HepG2 (cell line): ENCODE data around the gene PHLDB1. TPM values are rescaled to one million over a fixed set of nuclear protein-coding genes. Genes with fewer than 3 reads are reported as not detected.

Experiments used
- ATAC-seq: fragments of 200-7000 bp; cut with Tn5 transposase; 3 replicates; pipeline ENCODE4 v1.9.1; 2020; ENCODE audit warnings: mild to moderate bottlenecking, moderate library complexity
- BruUV-seq: library from RNA; stranded (reverse); fragments of 400-500 nt; replicated peaks from 2 replicates; lab custom pipeline; 2021; lab: Mats Ljungman, UMichigan
- CTCF ChIA-PET: fragments of 300-600 bp; formaldehyde crosslinking; extraction: SDS; loops from one replicate; lab custom pipeline; 2021; ENCODE audit warnings: low total read pairs, inconsistent platforms, low intra/inter-chr PET ratio; lab: Yijun Ruan, JAX
- POLR2A ChIA-PET: fragments of 350-600 bp; sonication (Branson Sonifier 250); formaldehyde crosslinking; loops from one replicate; lab custom pipeline; 2020; ENCODE audit warnings: antibody characterized with exemption, inconsistent platforms; lab: Yijun Ruan, JAX
- DNase-seq: peaks from one replicate; pipeline ENCODE4 v3.0.0-alpha.2; 2015; ENCODE audit warnings: low spot score
- FAIRE-seq: peaks from 3 replicates; lab custom pipeline; 2011; peaks lifted over from hg19 to GRCh38; lab: Jason Lieb, UNC
- H2AFZ ChIP-seq: one replicate; pipeline ENCODE4 v1.6.1; 2011; ENCODE audit warnings: low read length, inconsistent platforms
- H3K27ac ChIP-seq: fragments of 300-600 bp; 3 replicates; pipeline ENCODE4 v1.8.0; 2011; ENCODE audit warnings: mixed run types, mild to moderate bottlenecking, mixed read lengths, low read length, inconsistent platforms; ENCODE audit not compliant: insufficient read depth; ENCODE audit errors: extremely low read length
- H3K27me3 ChIP-seq, 2 experiments: fragments of 200-600 bp in 1 of 2; 2 replicates in 1 of 2; 3 replicates in 1 of 2; pipeline versions ENCODE4 v1.6.0 to v1.8.0; 2011; ENCODE audit warnings: low read length in 2 of 2, mild to moderate bottlenecking in 2 of 2, moderate library complexity in 2 of 2, inconsistent platforms in 1 of 2; ENCODE audit not compliant: insufficient read depth in 2 of 2, control insufficient read depth in 1 of 2
- H3K36me3 ChIP-seq, 2 experiments: fragments of 200-600 bp in 1 of 2; replicated peaks in 1 of 2; 2 replicates in 1 of 2; 3 replicates in 1 of 2; pipeline versions ENCODE4 v1.5.1 to v1.8.0; 2011; ENCODE audit warnings: low read length in 2 of 2, inconsistent platforms in 1 of 2; ENCODE audit not compliant: insufficient read depth in 2 of 2, control insufficient read depth in 1 of 2
- H3K4me1 ChIP-seq: 2 replicates; pipeline ENCODE4 v1.5.1; 2012; ENCODE audit warnings: low read length, inconsistent platforms; ENCODE audit not compliant: insufficient read depth
- H3K4me2 ChIP-seq: 2 replicates; pipeline ENCODE4 v1.6.0; 2011; ENCODE audit warnings: low read depth, low read length, inconsistent platforms
- H3K4me3 ChIP-seq, 3 experiments: fragments of 200-600 bp in 1 of 3; sonication (generic), shearing (Covaris generic) in 1 of 3; replicated peaks in 1 of 3; 2 replicates each; pipeline ENCODE4 v1.5.1; 2011 to 2016; ENCODE audit warnings: low read length in 3 of 3, inconsistent platforms in 2 of 3, low read depth in 2 of 3, mild to moderate bottlenecking in 2 of 3, control low read depth in 1 of 3, mixed read lengths in 1 of 3; ENCODE audit not compliant: insufficient read depth in 1 of 3
- H3K79me2 ChIP-seq: one replicate; pipeline ENCODE4 v1.6.1; 2011; ENCODE audit warnings: low read length, inconsistent platforms; ENCODE audit not compliant: insufficient read depth
- H3K9ac ChIP-seq: 2 replicates; pipeline ENCODE4 v1.6.0; 2011; ENCODE audit warnings: mild to moderate bottlenecking, low read depth, low read length, inconsistent platforms; ENCODE audit not compliant: insufficient read depth
- H3K9me3 ChIP-seq: 2 replicates; pipeline ENCODE4 v1.5.1; 2012; ENCODE audit warnings: mild to moderate bottlenecking, low read length
- H4K20me1 ChIP-seq: 2 replicates; pipeline ENCODE4 v1.6.0; 2011; ENCODE audit warnings: inconsistent platforms, mild to moderate bottlenecking, low read length, moderate library complexity; ENCODE audit not compliant: insufficient read depth
- BORCS8-MEF2B ChIP-seq: sonication (generic); formaldehyde crosslinking; IDR thresholded peaks from 2 replicates; pipeline ENCODE4 v1.8.0; 2022; ENCODE audit warnings: mild to moderate bottlenecking, missing genetic modification reagents
- GATA4 ChIP-seq: sonication (generic); IDR thresholded peaks from 2 replicates; pipeline ENCODE4 v1.6.1; 2016; ENCODE audit warnings: antibody characterized with exemption, low read depth, borderline replicate concordance
- GATAD1 ChIP-seq: IDR thresholded peaks from 2 replicates; pipeline ENCODE4 v1.6.1; 2016; ENCODE audit warnings: missing genetic modification reagents, missing compliant biosample characterization
- JDP2 ChIP-seq: sonication (generic); formaldehyde crosslinking; IDR thresholded peaks from 2 replicates; pipeline ENCODE4 v1.8.1; 2022; ENCODE audit warnings: missing genetic modification reagents, borderline replicate concordance
- KDM4B ChIP-seq: sonication (generic); formaldehyde crosslinking; IDR thresholded peaks from 2 replicates; pipeline ENCODE4 v1.4.0; 2020; ENCODE audit warnings: missing genetic modification reagents
- MYNN ChIP-seq: sonication (generic); formaldehyde crosslinking; IDR thresholded peaks from 2 replicates; pipeline ENCODE4 v1.4.0; 2020; ENCODE audit warnings: mild to moderate bottlenecking, low read depth, missing genetic modification reagents
- NCOA5 ChIP-seq: sonication (generic); formaldehyde crosslinking; IDR thresholded peaks from 2 replicates; pipeline ENCODE4 v1.4.0; 2020; ENCODE audit warnings: missing genetic modification reagents
- PAWR ChIP-seq: sonication (generic); formaldehyde crosslinking; IDR thresholded peaks from 2 replicates; pipeline ENCODE4 v1.4.0; 2020; ENCODE audit warnings: missing genetic modification reagents, mild to moderate bottlenecking, borderline replicate concordance
- PLRG1 ChIP-seq: fragments of 450-650 bp; conservative IDR thresholded peaks from 2 replicates; pipeline ENCODE4 v1.6.1; 2016
- RFX5 ChIP-seq: IDR thresholded peaks from 2 replicates; pipeline ENCODE4 v1.6.1; 2011; ENCODE audit warnings: low read depth, low read length, improper control_type of control experiment
- SOX13 ChIP-seq, 3 experiments: fragments of 450-650 bp in 1 of 3; sonication (generic) in 1 of 3; formaldehyde crosslinking in 1 of 3; IDR thresholded peaks in 2 of 3; conservative IDR thresholded peaks in 1 of 3; 2 replicates each; pipeline versions ENCODE4 v1.5.0 to v1.6.1; 2016 to 2020; ENCODE audit warnings: antibody characterized with exemption in 1 of 3, mild to moderate bottlenecking in 1 of 3, missing compliant biosample characterization in 1 of 3, missing genetic modification reagents in 1 of 3, moderate library complexity in 1 of 3
- ZNF468 ChIP-seq: sonication (generic); formaldehyde crosslinking; IDR thresholded peaks from 2 replicates; pipeline ENCODE4 v1.8.0; 2022; ENCODE audit warnings: mild to moderate bottlenecking, moderate library complexity, missing genetic modification reagents
- ZNF558 ChIP-seq: sonication (generic); formaldehyde crosslinking; IDR thresholded peaks from 2 replicates; pipeline ENCODE4 v1.9.0; 2022; ENCODE audit warnings: mild to moderate bottlenecking, missing genetic modification reagents, borderline replicate concordance
- ZNF720 ChIP-seq: sonication (generic); formaldehyde crosslinking; IDR thresholded peaks from 2 replicates; pipeline ENCODE4 v1.4.0; 2020; ENCODE audit warnings: missing genetic modification reagents
- ZNF766 ChIP-seq: sonication (generic); formaldehyde crosslinking; IDR thresholded peaks from 2 replicates; pipeline ENCODE4 v1.5.0; 2020; ENCODE audit warnings: missing genetic modification reagents, borderline replicate concordance
- WGBS: methylation state at CpG from one replicate; pipeline ENCODE4 v1.1.6; 2017; ENCODE audit warnings: low lambda C conversion rate; 5-methylcytosine and 5-hydroxymethylcytosine counted together
- in situ Hi-C: cut with HindIII; loops from 2 replicates; pipeline ENCODE4 v1.10.0; 2017; ENCODE audit warnings: low pct_unique_long_range_greater_than_20kb; ENCODE audit not compliant: extremely low pct_ligation_motif_present
- intact Hi-C: fragments of 100-400 bp; cut with micrococcal nuclease; formaldehyde crosslinking; loops from one replicate; pipeline ENCODE4 v1.10.0; 2022; ENCODE audit not compliant: unreplicated experiment
- polyA plus RNA-seq, 8 experiments: library from polyadenylated mRNA; depleted of rRNA in 3 of 8; stranded (reverse) in 7 of 8; unstranded in 1 of 8; fragments of >200 nt; fragmentation: Illumina TruSeq in 4 of 8; extraction: Trizol in 4 of 8; gene quantifications; 2 replicates each; pipeline versions ENCODE4 v1.2.1 to v1.2.3, GENCODE V29; 2011 to 2016; ENCODE audit warnings: low read depth in 4 of 8, missing spikeins in 1 of 8, mixed read lengths in 1 of 8; ENCODE audit not compliant: insufficient read depth in 1 of 8
- total RNA-seq, 5 experiments: library from RNA; depleted of rRNA; stranded (reverse); fragments of >200 nt; fragmentation: Illumina TruSeq; extraction: Trizol; gene quantifications; 2 replicates each; pipeline ENCODE4 v1.2.3, GENCODE V29; 2016; ENCODE audit warnings: low read depth in 1 of 5
- TF ChIP-seq, protein P1 (sequence below): sonication (generic); formaldehyde crosslinking; IDR thresholded peaks from 2 replicates; pipeline ENCODE4 v1.4.0; 2020; ENCODE audit warnings: missing genetic modification reagents
- TF ChIP-seq, protein P2 (sequence below): sonication (generic); formaldehyde crosslinking; IDR thresholded peaks from 2 replicates; pipeline ENCODE4 v1.4.0; 2020; ENCODE audit warnings: missing genetic modification reagents

Gene PHLDB1
- total and polyA plus RNA-seq, 2 of the 13 experiments (the other 11 are each of a cell fraction or from before 2014, with no cell fraction given), result 13.8 to 14.2 TPM

DNA sequence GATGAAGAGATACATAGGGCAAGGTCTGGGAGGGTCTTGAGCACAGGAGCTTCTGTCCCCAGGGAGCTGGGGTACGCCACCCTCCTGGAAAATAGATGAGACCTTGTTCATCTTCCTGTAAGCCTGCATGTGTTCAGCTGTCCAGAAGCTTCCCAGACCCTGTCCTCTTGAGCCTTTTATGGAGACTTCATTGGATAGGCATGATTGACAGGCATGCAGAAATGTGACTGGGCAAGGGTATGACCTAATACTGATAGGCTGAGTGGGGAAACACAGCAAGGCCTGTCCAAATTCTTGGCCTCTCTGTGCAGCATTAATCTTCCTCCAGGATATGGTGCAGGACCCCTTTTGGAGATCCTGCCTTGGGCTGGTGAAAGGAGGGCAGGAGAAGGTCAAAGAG is 19.5 kb upstream of the PHLDB1 start (continued):
- TF ChIP-seq PLRG1 (no peak), PAWR (no peak)

DNA sequence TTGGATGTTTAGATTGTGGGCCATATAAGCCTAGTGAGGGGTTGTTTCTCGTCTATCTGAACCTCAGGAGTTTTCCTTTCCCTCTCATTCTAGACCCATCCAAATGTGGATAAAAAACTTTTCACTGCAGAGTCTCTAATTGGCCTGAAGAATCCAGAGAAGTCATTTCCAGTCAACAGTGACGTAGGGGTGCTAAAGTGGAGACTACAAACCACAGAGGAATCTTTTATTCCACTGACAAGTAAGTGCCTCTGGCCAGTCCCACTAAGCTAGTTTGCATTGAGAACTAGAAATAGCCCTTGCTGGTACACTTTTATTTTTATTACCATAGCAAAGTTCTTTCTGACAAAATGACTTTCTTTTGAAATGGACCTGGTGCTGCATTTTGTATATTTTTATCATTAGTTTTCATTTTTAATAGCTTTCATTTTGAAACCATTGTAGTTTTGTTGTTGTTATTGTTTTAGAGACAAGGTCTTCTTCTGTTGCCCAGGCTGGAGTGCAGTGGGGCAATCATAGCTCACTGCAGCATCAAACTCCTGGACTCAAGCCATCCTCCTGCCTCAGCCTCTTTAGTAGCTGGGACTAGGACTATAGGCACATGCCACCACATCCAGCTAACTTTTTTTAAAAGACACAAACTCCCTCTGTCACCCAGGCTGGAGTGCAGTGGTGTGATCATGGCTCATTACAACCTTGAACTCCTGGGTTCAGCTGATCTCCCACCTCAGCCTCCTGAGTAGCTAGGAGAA is 14.6 kb upstream of the PHLDB1 start:
- TF ChIP-seq GATAD1 (CRISPR knock-in tag) (no peak), NCOA5 (CRISPR knock-in tag) (no peak), MYNN (CRISPR knock-in tag) (no peak), ZNF766 (CRISPR knock-in tag) (no peak), GATA4 (no peak), ZNF720 (CRISPR knock-in tag) (no peak), JDP2 (CRISPR knock-in tag) (no peak), SOX13 (IDR thresholded peaks at IDR 0.05) (no peak), SOX13 (CRISPR knock-in tag; conservative IDR thresholded peaks at IDR 0.05 in 1 of 2, IDR thresholded peaks at IDR 0.05 in 1 of 2) (no peak), BORCS8-MEF2B (CRISPR knock-in tag) (no peak), KDM4B (CRISPR knock-in tag) (no peak), ZNF558 (CRISPR knock-in tag) (no peak), RFX5 (no peak), ZNF468 (CRISPR knock-in tag) (no peak)
- TF ChIP-seq, protein P1, sequence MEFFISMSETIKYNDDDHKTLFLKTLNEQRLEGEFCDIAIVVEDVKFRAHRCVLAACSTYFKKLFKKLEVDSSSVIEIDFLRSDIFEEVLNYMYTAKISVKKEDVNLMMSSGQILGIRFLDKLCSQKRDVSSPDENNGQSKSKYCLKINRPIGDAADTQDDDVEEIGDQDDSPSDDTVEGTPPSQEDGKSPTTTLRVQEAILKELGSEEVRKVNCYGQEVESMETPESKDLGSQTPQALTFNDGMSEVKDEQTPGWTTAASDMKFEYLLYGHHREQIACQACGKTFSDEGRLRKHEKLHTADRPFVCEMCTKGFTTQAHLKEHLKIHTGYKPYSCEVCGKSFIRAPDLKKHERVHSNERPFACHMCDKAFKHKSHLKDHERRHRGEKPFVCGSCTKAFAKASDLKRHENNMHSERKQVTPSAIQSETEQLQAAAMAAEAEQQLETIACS, result no peak
- TF ChIP-seq, protein P2, sequence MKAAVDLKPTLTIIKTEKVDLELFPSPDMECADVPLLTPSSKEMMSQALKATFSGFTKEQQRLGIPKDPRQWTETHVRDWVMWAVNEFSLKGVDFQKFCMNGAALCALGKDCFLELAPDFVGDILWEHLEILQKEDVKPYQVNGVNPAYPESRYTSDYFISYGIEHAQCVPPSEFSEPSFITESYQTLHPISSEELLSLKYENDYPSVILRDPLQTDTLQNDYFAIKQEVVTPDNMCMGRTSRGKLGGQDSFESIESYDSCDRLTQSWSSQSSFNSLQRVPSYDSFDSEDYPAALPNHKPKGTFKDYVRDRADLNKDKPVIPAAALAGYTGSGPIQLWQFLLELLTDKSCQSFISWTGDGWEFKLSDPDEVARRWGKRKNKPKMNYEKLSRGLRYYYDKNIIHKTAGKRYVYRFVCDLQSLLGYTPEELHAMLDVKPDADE (CRISPR knock-in tag), result no peak
- Histone ChIP-seq H2AFZ (no peak overlapping the region), H3K9me3 (no peaks in the 10 kb centered on the region), H3K79me2 (no peaks in the 10 kb centered on the region), H4K20me1 (no peaks in the 10 kb centered on the region), H3K4me1 (no peaks in the 10 kb centered on the region), H3K36me3 (peaks cover 30 to 75% of the 10 kb centered on the region in 2 experiments), H3K9ac (no peak overlapping the region), H3K27ac (no peak overlapping the region), H3K4me2 (no peak overlapping the region), H3K27me3 (no peaks in the 10 kb centered on the region), H3K4me3 (no peak overlapping the region)
- FAIRE-seq (no peak), DNase-seq (no peak), ATAC-seq (no peak)
- 95% methylated on average over 2 of the region's 2 CpGs for WGBS
- intact Hi-C loops (no loop called here), in situ Hi-C loops (no loop called here)
- CTCF ChIA-PET, result no interaction called here
- BruUV-seq, result no TSS peak
- POLR2A ChIA-PET, result interaction anchor here (1.6 kb wide), 1 partner anchor 28 kb away, joined by 3 read pairs; no protein-coding TSS in a partner anchor
